ENCODE results near the gene NUMA1. TPM values are rescaled to one million over a fixed set of nuclear protein-coding genes. Genes with fewer than 3 reads are reported as not detected.

NUMA1 gene
- total RNA-seq, 2 donors from 2014 or later, result 130 to 132 TPM

DNA sequence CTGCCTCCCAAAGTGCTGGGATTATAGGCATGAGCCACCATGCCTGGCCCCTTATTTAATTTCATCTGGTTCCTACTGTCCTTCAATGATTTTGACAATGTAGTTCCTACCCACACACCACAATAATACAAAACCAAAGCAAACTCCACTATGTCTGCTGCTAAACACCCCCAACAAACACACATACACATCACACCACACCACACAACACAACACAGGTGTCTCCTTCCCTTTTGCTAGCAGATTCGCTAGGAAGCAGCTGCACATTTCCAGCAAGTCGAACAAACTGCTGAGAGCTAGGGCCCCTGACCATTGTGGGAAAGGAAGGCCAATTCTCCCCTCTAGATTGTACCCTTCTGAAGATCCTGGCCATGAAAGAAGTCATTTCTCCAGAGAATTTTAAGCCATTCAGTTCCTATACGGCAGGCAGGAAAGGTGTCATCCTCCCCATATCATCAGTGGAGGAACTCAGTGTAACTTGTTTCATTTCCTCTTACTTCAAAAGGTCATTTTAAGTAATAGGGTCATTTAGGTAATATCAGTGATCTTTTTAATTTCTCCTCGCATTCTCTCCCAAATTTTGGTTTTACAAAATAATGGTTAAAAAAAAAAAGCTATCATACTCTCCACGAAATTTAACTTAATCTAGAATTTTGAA is 18.5 kb downstream of the NUMA1 start:
- Mint-ChIP-seq H3K4me3 (no peak overlapping the region), H3K4me1 (peaks cover 7% of the 10 kb centered on the region), H3K9me3 (no peaks in the 10 kb centered on the region), H3K36me3 (ENCODE audit: low read depth) (peaks cover 21% of the 10 kb centered on the region), H3K27ac (no peak overlapping the region), H3K27me3 (ENCODE audit: insufficient read depth) (no peaks in the 10 kb centered on the region)
- H3K9ac ChIP-seq (ENCODE audit: extremely low read depth, low read length, poor library complexity, severe bottlenecking), result no peak overlapping the region
- no peaks in the 10 kb centered on the region for H3K4me1 ChIP-seq (ENCODE audit: control insufficient read depth, insufficient read depth, low read length)
- H3K4me3 ChIP-seq (ENCODE audit: low read length), result no peak overlapping the region
- WGBS, 2 experiments (ENCODE audit: insufficient coverage in 1 of 2, insufficient read length in 1 of 2), result 93 to 100% methylated on average over 1 to 4 of the region's 5 CpGs
- TF ChIP-seq, protein P1, sequence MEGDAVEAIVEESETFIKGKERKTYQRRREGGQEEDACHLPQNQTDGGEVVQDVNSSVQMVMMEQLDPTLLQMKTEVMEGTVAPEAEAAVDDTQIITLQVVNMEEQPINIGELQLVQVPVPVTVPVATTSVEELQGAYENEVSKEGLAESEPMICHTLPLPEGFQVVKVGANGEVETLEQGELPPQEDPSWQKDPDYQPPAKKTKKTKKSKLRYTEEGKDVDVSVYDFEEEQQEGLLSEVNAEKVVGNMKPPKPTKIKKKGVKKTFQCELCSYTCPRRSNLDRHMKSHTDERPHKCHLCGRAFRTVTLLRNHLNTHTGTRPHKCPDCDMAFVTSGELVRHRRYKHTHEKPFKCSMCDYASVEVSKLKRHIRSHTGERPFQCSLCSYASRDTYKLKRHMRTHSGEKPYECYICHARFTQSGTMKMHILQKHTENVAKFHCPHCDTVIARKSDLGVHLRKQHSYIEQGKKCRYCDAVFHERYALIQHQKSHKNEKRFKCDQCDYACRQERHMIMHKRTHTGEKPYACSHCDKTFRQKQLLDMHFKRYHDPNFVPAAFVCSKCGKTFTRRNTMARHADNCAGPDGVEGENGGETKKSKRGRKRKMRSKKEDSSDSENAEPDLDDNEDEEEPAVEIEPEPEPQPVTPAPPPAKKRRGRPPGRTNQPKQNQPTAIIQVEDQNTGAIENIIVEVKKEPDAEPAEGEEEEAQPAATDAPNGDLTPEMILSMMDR (conservative IDR thresholded peaks at IDR 0.05), result no peak
- DNase-seq, result no peak
- peaks cover 31% of the 10 kb centered on the region for H3K36me3 ChIP-seq (ENCODE audit: control insufficient read depth, insufficient read depth, low read length)
- no peak overlapping the region for H3K27ac ChIP-seq (ENCODE audit: low read depth, low read length)
- H3K9me3 ChIP-seq (ENCODE audit: control insufficient read depth, low read length), result no peaks in the 10 kb centered on the region
- no peaks in the 10 kb centered on the region for H3K27me3 ChIP-seq (ENCODE audit: control insufficient read depth, insufficient read depth, low read length, poor library complexity, severe bottlenecking)

DNA sequence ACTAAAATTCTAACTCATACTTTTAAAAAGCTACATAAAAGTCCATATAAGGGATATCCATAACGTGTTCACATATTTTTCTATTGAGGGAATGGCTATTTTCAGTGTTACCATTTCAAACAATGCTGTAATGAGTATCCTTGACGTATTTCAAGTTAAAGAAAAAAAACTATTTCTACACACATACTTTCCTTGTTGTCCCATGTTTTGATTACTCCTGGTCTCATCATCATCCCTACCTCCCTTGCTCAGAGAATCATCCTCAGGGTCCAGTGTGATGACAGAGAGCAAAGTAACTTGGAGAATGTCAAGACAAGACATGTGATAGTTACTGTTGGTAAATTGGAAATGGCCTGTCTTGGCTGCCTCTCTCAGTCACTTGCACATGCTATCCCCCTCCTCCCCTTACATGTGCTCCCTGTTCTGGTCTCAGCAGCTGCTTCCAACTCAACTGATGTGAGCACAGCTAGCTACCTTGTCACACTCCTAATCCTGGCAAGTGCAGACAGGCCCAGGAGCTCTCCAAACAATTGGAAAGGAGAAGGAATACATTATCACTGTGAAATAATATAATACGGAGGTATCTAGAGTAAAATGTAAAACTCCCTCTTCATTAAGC is 21.8 kb downstream of the NUMA1 start:
- H3K27me3 ChIP-seq (ENCODE audit: control insufficient read depth, insufficient read depth, low read length, poor library complexity, severe bottlenecking), result no peaks in the 10 kb centered on the region
- DNase-seq, result no peak
- H3K4me1 ChIP-seq (ENCODE audit: control insufficient read depth, insufficient read depth, low read length), result no peaks in the 10 kb centered on the region
- Mint-ChIP-seq H3K4me1 (no peaks in the 10 kb centered on the region), H3K36me3 (ENCODE audit: low read depth) (peaks cover 18% of the 10 kb centered on the region), H3K27ac (no peak overlapping the region), H3K4me3 (no peak overlapping the region), H3K27me3 (ENCODE audit: insufficient read depth) (no peaks in the 10 kb centered on the region), H3K9me3 (no peaks in the 10 kb centered on the region)
- H3K36me3 ChIP-seq (ENCODE audit: control insufficient read depth, insufficient read depth, low read length), result peaks cover 28% of the 10 kb centered on the region
- H3K4me3 ChIP-seq (ENCODE audit: low read length), result no peak overlapping the region
- 89 to 94% methylated on average over 2 to 3 of the region's 3 CpGs for WGBS, 2 experiments (ENCODE audit: insufficient coverage in 1 of 2, insufficient read length in 1 of 2)
- TF ChIP-seq, protein P1 (conservative IDR thresholded peaks at IDR 0.05), result no peak
- H3K9ac ChIP-seq (ENCODE audit: extremely low read depth, low read length, poor library complexity, severe bottlenecking), result no peak overlapping the region
- no peak overlapping the region for H3K27ac ChIP-seq (ENCODE audit: low read depth, low read length)
- H3K9me3 ChIP-seq (ENCODE audit: control insufficient read depth, low read length), result no peaks in the 10 kb centered on the region

DNA sequence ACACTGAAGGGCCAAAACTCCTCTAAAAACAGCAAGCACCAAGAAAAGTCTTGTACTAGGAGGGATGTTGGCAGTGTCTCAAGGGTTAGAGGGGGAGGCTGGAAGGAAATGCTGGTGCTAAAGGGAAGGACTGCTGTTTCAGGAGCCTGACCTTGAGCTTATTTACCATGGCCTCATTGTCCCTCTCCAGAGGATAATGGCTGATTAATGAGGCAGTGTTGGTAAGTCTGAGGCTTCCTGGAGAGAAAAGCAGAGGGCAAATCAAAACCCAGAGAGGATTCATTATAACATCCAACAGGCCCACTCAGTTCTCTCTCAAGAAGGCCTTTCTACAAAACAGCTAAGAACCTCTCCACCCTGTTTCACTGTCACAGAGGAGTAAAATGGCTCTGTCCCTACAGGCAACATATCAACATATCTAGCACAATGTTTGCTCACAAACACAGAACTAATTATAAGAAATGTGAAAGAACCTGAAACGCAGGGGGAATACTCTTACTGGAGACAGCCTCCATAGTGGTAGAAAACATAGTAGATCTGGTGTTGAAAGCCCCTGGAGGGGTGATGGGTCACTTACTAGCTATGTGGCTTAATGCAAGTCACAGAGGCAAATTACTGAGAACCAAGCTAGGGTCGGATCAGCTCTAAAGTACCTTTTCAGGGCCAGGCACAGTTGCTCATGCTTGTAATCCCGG is 31.4 kb downstream of the NUMA1 start:
- H3K4me1 ChIP-seq (ENCODE audit: control insufficient read depth, insufficient read depth, low read length), result peaks cover 4% of the 10 kb centered on the region
- no peaks in the 10 kb centered on the region for H3K27me3 ChIP-seq (ENCODE audit: control insufficient read depth, insufficient read depth, low read length, poor library complexity, severe bottlenecking)
- H3K9ac ChIP-seq (ENCODE audit: extremely low read depth, low read length, poor library complexity, severe bottlenecking), result no peak overlapping the region
- Mint-ChIP-seq H3K9me3 (no peaks in the 10 kb centered on the region), H3K27ac (peak overlapping the region; percentile 88), H3K4me3 (no peak overlapping the region), H3K36me3 (ENCODE audit: low read depth) (peaks cover 7% of the 10 kb centered on the region), H3K27me3 (ENCODE audit: insufficient read depth) (no peaks in the 10 kb centered on the region), H3K4me1 (peaks cover 15% of the 10 kb centered on the region)
- peak overlapping the region; percentile 27 for H3K27ac ChIP-seq (ENCODE audit: low read depth, low read length)
- H3K36me3 ChIP-seq (ENCODE audit: control insufficient read depth, insufficient read depth, low read length), result peaks cover 17% of the 10 kb centered on the region
- H3K9me3 ChIP-seq (ENCODE audit: control insufficient read depth, low read length), result no peaks in the 10 kb centered on the region
- H3K4me3 ChIP-seq (ENCODE audit: low read length), result no peak overlapping the region
- WGBS, 2 experiments (ENCODE audit: insufficient coverage in 1 of 2, insufficient read length in 1 of 2), result 85 to 93% methylated on average over 2 to 3 of the region's 3 CpGs
- DNase-seq, result peak; percentile 53
- TF ChIP-seq, protein P1 (conservative IDR thresholded peaks at IDR 0.05), result no peak
